Mesendoderm (in vitro differentiated cells): ENCODE results near the gene RHOH. TPM values are rescaled to one million over a fixed set of nuclear protein-coding genes. Genes with fewer than 3 reads are reported as not detected.
"Not testable (repeated sequence)": the region's sequence is repeated elsewhere in the genome, so short reads cannot be mapped to it uniquely, and the experiment has no call there.

Source experiments
- DNase-seq: peaks from one replicate; pipeline ENCODE4 v3.0.0; 2013
- H2AK5ac ChIP-seq: 2 replicates; pipeline ENCODE4 v1.6.1; 2013; ENCODE audit warnings: low read length, inconsistent platforms
- H2BK120ac ChIP-seq: 2 replicates; pipeline ENCODE4 v1.6.1; 2013; ENCODE audit warnings: low read depth, mild to moderate bottlenecking, low read length, moderate library complexity, mixed read lengths
- H2BK15ac ChIP-seq: replicated peaks from 2 replicates; pipeline ENCODE4 v1.6.1; 2013; ENCODE audit warnings: low read depth, mild to moderate bottlenecking, moderate library complexity
- H2BK5ac ChIP-seq: 2 replicates; pipeline ENCODE4 v1.6.1; 2013; ENCODE audit warnings: low read length, inconsistent platforms
- H3K18ac ChIP-seq: 2 replicates; pipeline ENCODE4 v1.6.1; 2013; ENCODE audit warnings: mild to moderate bottlenecking, low read length, mixed read lengths
- H3K23ac ChIP-seq: one replicate; pipeline ENCODE4 v1.6.1; 2013; ENCODE audit warnings: low read length
- H3K27ac ChIP-seq: 2 replicates; pipeline ENCODE4 v1.5.1; 2013; ENCODE audit warnings: low read depth, mild to moderate bottlenecking, inconsistent platforms, low read length, moderate library complexity
- H3K27me3 ChIP-seq: 2 replicates; pipeline ENCODE4 v1.6.1; 2013; ENCODE audit warnings: low read length, control low read depth, mild to moderate bottlenecking, inconsistent platforms; ENCODE audit not compliant: insufficient read depth, poor library complexity
- H3K36me3 ChIP-seq: 2 replicates; pipeline ENCODE4 v1.6.1; 2013; ENCODE audit warnings: low read length, inconsistent platforms; ENCODE audit not compliant: control insufficient read depth, insufficient read depth
- H3K4ac ChIP-seq: one replicate; pipeline ENCODE4 v1.6.1; 2013; ENCODE audit warnings: low read depth, mild to moderate bottlenecking, low read length, moderate library complexity
- H3K4me1 ChIP-seq: 2 replicates; pipeline ENCODE4 v1.6.1; 2013; ENCODE audit warnings: low read depth, low read length, inconsistent platforms; ENCODE audit not compliant: control insufficient read depth
- H3K4me2 ChIP-seq: 2 replicates; pipeline ENCODE4 v1.6.1; 2013; ENCODE audit warnings: low read length
- H3K4me3 ChIP-seq: 2 replicates; pipeline ENCODE4 v1.5.1; 2013; ENCODE audit warnings: mild to moderate bottlenecking, low read length
- H3K56ac ChIP-seq: one replicate; pipeline ENCODE4 v1.6.1; 2013; ENCODE audit warnings: low read length
- H3K79me1 ChIP-seq: 2 replicates; pipeline ENCODE4 v1.6.1; 2013; ENCODE audit warnings: low read length, inconsistent platforms
- H3K79me2 ChIP-seq: 2 replicates; pipeline ENCODE4 v1.6.1; 2013; ENCODE audit warnings: mild to moderate bottlenecking, low read length; ENCODE audit not compliant: control insufficient read depth, insufficient read depth
- H3K9ac ChIP-seq: 2 replicates; pipeline ENCODE4 v1.6.1; 2013; ENCODE audit warnings: low read length, inconsistent platforms
- H4K5ac ChIP-seq: one replicate; pipeline ENCODE4 v1.6.1; 2013; ENCODE audit warnings: low read length
- H4K8ac ChIP-seq: one replicate; pipeline ENCODE4 v1.6.1; 2013; ENCODE audit warnings: low read depth, mild to moderate bottlenecking, control low read depth, low read length, moderate library complexity
- WGBS: extraction: QIAGEN DNeasy Blood & Tissue Kit; methylation state at CpG from one replicate; pipeline ENCODE4 v1.1.7; 2013; ENCODE audit warnings: low lambda C conversion rate, missing lambda C conversion rate; ENCODE audit not compliant: insufficient coverage; ENCODE audit errors: extremely low coverage; 5-methylcytosine and 5-hydroxymethylcytosine counted together
- polyA plus RNA-seq, 2 experiments: library from polyadenylated mRNA; stranded (reverse); fragments of 200-250 nt; gene quantifications; one replicate each; pipeline ENCODE4 v1.2.3, GENCODE V29; 2013

The RHOH gene, protein sequence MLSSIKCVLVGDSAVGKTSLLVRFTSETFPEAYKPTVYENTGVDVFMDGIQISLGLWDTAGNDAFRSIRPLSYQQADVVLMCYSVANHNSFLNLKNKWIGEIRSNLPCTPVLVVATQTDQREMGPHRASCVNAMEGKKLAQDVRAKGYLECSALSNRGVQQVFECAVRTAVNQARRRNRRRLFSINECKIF
- 1.1 TPM for polyA plus RNA-seq (2013, experiment 1 of 2)
- 0.90 TPM for polyA plus RNA-seq (2013, experiment 2 of 2)

DNA sequence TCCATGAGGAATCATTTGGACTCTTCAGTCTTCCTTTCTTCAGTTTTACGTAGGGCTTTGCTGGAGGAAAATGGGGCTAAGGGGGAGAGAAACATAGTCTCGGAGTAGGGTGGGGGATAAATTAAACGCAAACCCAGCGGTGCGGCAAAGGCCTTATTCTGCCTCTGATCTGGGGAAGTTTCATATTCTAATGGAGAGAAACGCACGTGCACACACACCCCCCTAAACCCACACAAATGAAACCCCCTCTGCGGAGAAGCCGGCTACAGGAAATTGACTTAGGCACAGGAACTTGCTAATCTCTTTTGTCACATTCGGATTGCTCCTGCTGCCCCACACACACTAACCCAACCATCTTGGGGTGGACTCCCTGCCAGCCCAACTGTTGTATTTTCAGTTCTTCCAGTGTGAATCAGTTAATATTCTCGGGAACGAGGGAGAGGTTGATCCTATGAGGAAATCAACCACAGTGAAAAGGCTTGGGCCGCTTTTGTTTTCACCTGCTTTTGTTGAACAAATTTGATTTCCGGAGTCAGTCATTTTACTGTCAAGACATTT lies at the start of gene RHOH:
TSS of gene RHOH (plus strand) at position 308 of the 558 bp plus-strand sequence. CDS start 46,356 bp downstream, outside the sequence.
- DNase-seq = peak; percentile 60
- Histone ChIP-seq H2BK5ac (no peak within 1 kb of the TSS), H3K18ac (peak within 1 kb of the TSS; percentile 42), H3K4ac (peak within 1 kb of the TSS; percentile 43), H3K79me1 (no peaks in the 10 kb centered on the region), H2BK15ac (peak within 1 kb of the TSS; percentile 75), H3K4me1 (peaks cover 16% of the 10 kb centered on the region), H3K36me3 (no peaks in the 10 kb centered on the region), H2AK5ac (no peak within 1 kb of the TSS), H3K27ac (no peak within 1 kb of the TSS), H2BK120ac (no peak within 1 kb of the TSS), H3K4me2 (peak within 1 kb of the TSS; percentile 5), H3K23ac (no peak within 1 kb of the TSS), H4K8ac (no peak within 1 kb of the TSS), H4K5ac (no peak within 1 kb of the TSS), H3K79me2 (no peaks in the 10 kb centered on the region), H3K4me3 (no peak within 1 kb of the TSS), H3K56ac (peak within 1 kb of the TSS; percentile 66), H3K27me3 (no peaks in the 10 kb centered on the region), H3K9ac (peak within 1 kb of the TSS; percentile 32)
- WGBS = no CpG with 5 or more reads among the region's 14 CpGs

DNA sequence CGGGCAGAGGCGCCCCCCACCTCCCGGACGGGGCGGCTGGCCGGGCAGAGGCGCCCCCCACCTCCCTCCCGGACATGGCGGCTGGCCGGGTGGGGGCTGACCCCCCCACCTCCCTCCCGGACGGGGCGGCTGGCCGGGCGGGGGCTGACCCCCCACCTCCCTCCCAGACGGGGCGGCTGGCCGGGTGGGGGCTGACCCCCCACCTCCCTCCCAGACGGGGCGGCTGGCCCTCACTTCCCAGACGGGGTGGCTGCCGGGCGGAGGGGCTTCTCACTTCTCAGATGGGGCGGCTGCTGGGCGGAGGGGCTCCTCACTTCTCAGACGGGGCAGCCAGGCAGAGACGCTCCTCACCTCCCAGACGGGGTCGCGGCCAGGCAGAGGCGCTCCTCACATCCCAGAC lies 49.3 kb upstream of the RHOH start:
- WGBS = no CpG with 5 or more reads among the region's 31 CpGs

DNA sequence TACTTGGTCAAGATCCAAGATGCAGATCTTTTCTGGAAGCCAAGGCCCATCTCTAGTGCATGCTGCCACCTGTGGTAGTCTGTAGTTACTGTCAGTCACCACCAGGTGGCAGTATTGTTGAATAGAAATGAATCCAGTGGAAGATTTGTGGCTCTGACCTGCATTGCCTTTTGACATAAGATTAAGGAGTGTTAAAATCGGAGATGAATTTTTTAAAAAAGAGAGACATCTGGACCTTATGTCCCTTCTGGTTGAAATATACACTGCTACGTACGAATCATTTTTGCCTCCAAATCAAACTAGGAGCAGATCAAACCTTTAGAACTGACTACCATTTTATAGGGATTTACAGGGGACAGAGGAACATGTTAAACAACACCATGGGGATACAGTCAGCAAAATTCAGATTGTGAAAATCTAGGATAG lies 46.9 kb upstream of the RHOH start:
- Histone ChIP-seq H3K36me3 (no peaks in the 10 kb centered on the region), H3K27ac (no peak overlapping the region), H3K4ac (no peak overlapping the region), H4K5ac (no peak overlapping the region), H3K79me2 (no peaks in the 10 kb centered on the region), H3K56ac (no peak overlapping the region), H4K8ac (no peak overlapping the region), H3K79me1 (no peaks in the 10 kb centered on the region), H3K4me3 (no peak overlapping the region), H2AK5ac (no peak overlapping the region), H3K9ac (no peak overlapping the region), H3K4me2 (no peak overlapping the region), H3K18ac (no peak overlapping the region), H3K4me1 (no peaks in the 10 kb centered on the region), H2BK5ac (no peak overlapping the region), H2BK15ac (no peak overlapping the region), H2BK120ac (no peak overlapping the region), H3K23ac (no peak overlapping the region), H3K27me3 (no peaks in the 10 kb centered on the region)
- WGBS = no CpG with 5 or more reads among the region's 3 CpGs
- DNase-seq = peak; percentile 86

More for the DNA sequence above, 49.3 kb upstream of the RHOH start:
- not testable (repeated sequence) for H3K27ac ChIP-seq, H3K4me3 ChIP-seq, H3K23ac ChIP-seq, H2BK15ac ChIP-seq, H3K9ac ChIP-seq, H3K4ac ChIP-seq, H3K18ac ChIP-seq, H2BK120ac ChIP-seq, DNase-seq, H2BK5ac ChIP-seq, H4K5ac ChIP-seq, H3K36me3 ChIP-seq, H3K4me1 ChIP-seq, H3K79me2 ChIP-seq, H2AK5ac ChIP-seq, H3K56ac ChIP-seq, H3K79me1 ChIP-seq, H3K4me2 ChIP-seq, H4K8ac ChIP-seq, H3K27me3 ChIP-seq

DNA sequence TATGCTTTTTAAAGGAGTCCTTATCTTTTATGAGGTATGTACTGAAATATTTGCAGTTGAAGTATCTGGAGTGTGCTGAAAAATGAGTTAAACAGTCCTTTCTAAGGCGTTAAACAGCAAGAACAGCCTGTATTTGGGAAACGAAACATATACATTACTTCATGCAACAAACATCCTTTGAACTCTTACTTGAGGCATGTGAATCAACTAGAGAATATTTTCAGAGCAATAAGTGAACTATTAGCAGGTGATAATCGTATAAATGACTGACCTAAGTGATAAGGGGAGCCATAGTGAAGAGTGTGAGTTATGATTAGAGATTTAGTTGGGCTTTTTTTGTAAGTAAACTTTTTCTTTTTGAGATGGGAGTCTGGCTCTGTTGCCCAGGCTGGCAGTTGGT lies 45.9 kb upstream of the RHOH start:
- Histone ChIP-seq H3K79me2 (no peaks in the 10 kb centered on the region), H4K8ac (no peak overlapping the region), H3K27me3 (no peaks in the 10 kb centered on the region), H3K27ac (no peak overlapping the region), H2BK5ac (no peak overlapping the region), H3K18ac (no peak overlapping the region), H3K23ac (no peak overlapping the region), H3K56ac (no peak overlapping the region), H3K4me3 (no peak overlapping the region), H3K9ac (no peak overlapping the region), H3K4me1 (no peaks in the 10 kb centered on the region), H2BK120ac (no peak overlapping the region), H3K4me2 (no peak overlapping the region), H4K5ac (no peak overlapping the region), H2BK15ac (no peak overlapping the region), H3K79me1 (no peaks in the 10 kb centered on the region), H2AK5ac (no peak overlapping the region), H3K36me3 (no peaks in the 10 kb centered on the region), H3K4ac (no peak overlapping the region)
- no peak for DNase-seq
- WGBS = no CpG with 5 or more reads among the region's 3 CpGs

DNA sequence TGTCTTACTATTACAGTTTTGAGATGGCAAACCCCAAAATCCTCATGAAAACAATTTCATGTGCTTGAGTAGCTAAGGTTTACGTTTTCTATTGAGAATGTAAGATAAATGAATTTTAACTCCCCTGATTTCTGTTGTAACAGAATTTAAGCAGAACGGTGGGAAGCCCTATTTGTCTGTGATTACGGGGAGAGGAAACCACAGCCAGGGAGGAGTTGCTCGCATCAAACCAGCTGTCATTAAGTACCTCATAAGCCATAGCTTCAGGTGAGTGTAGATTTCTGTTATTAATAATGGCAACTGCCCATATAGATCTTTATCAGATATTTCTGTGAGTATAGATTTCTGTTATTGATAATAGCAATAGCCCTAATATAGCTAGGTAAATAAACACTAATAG lies 44.2 kb upstream of the RHOH start:
- H3K27me3 ChIP-seq = no peaks in the 10 kb centered on the region
- no peaks in the 10 kb centered on the region for H3K79me1 ChIP-seq
- H3K4me3 ChIP-seq = no peak overlapping the region
- no peak for DNase-seq
- no peak overlapping the region for H3K23ac ChIP-seq
- H2AK5ac ChIP-seq = no peak overlapping the region
- H3K18ac ChIP-seq = no peak overlapping the region
- no peak overlapping the region for H3K4me2 ChIP-seq
- no peak overlapping the region for H4K5ac ChIP-seq
- no peak overlapping the region for H3K4ac ChIP-seq
- H3K27ac ChIP-seq = no peak overlapping the region
- WGBS = no CpG with 5 or more reads among the region's 4 CpGs
- no peak overlapping the region for H2BK5ac ChIP-seq
- no peaks in the 10 kb centered on the region for H3K36me3 ChIP-seq
- H2BK15ac ChIP-seq = no peak overlapping the region
- H2BK120ac ChIP-seq = no peak overlapping the region
- H3K4me1 ChIP-seq = no peaks in the 10 kb centered on the region
- no peak overlapping the region for H4K8ac ChIP-seq
- no peaks in the 10 kb centered on the region for H3K79me2 ChIP-seq
- H3K9ac ChIP-seq = no peak overlapping the region
- H3K56ac ChIP-seq = no peak overlapping the region

DNA sequence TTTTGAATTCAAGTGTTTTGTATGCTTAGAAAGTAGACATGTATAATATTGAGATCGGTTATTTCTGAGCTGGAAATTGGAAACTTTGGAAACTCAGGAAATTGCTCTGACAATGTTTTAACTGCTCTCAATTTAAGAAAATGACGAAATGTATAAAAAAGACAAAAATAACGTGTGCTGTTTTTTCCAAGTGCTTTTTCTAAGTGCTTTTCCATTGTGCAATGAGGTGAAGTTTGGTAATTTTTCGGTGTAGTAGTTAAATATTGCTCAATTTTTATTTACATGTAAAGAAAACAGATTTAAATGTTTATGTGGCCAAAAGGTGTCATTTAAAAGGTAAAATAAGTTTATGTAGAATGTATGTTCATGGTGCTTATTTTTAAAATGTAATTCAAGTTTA lies 39.4 kb upstream of the RHOH start:
- H2BK5ac ChIP-seq = no peak overlapping the region
- no peaks in the 10 kb centered on the region for H3K27me3 ChIP-seq
- H3K18ac ChIP-seq = no peak overlapping the region
- no peak overlapping the region for H3K9ac ChIP-seq
- no peak overlapping the region for H3K4ac ChIP-seq
- no peak for DNase-seq
- no peak overlapping the region for H4K8ac ChIP-seq
- H2BK120ac ChIP-seq = no peak overlapping the region
- H3K4me1 ChIP-seq = peaks cover 5% of the 10 kb centered on the region
- H3K79me2 ChIP-seq = no peaks in the 10 kb centered on the region
- no peak overlapping the region for H2AK5ac ChIP-seq
- H3K4me2 ChIP-seq = no peak overlapping the region
- no peak overlapping the region for H3K27ac ChIP-seq
- H3K36me3 ChIP-seq = no peaks in the 10 kb centered on the region
- H4K5ac ChIP-seq = no peak overlapping the region
- WGBS = 100% methylated on average over 1 of the region's 4 CpGs
- H3K79me1 ChIP-seq = no peaks in the 10 kb centered on the region
- H3K23ac ChIP-seq = no peak overlapping the region
- H3K56ac ChIP-seq = no peak overlapping the region
- no peak overlapping the region for H2BK15ac ChIP-seq
- no peak overlapping the region for H3K4me3 ChIP-seq
